Kidney glomerular epithelial cell (primary cell): ENCODE data around the gene MCOLN3.
"Not testable (repeated sequence)": the region's sequence is repeated elsewhere in the genome, so short reads cannot be mapped to it uniquely, and the experiment has no call there.

Experiments used
- DNase-seq: peaks from one replicate; lab custom pipeline; 2025; lab: John Stamatoyannopoulos, UW

MCOLN3 gene

DNA sequence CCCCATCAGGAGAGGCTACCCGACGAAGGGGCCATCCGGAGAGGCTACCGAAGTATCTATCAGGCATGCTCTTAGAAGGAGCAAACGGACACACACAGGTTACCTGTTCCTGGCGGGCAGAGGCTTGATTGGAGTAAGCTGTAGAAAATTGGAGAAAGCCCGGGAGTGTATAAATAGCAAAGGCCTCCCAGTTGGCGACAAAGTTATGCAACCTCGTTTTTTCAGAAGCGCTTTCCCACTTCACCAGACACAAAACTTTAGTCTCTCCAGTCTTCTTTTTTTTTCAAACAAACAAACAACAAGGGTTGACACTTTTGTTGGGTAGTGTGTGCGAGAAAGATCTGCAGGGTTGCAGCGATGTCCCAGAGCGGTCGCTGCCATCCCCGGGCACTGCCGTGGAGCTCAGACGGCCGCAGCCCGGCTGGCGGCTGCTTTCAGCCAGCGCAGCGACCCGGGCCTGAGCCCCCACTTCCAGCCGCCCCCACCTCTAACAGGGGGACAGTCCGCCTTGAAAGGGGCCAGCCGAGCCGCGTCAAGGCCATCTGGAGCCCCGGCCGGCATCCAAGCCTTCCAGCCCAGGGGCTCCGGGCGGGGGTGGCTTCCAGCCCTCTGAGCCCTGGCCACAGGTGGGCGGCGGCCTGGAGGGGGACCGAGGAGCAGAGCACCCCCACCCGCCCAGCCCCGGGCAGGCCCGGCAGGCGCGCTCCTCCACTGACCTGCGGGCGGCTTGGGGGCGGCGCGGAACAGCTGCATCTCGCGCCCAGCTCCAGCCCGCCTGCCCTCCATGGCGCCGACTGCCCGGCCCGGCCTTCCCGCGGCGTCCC is 616 bp downstream of the MCOLN3 start:
- no peak for DNase-seq

DNA sequence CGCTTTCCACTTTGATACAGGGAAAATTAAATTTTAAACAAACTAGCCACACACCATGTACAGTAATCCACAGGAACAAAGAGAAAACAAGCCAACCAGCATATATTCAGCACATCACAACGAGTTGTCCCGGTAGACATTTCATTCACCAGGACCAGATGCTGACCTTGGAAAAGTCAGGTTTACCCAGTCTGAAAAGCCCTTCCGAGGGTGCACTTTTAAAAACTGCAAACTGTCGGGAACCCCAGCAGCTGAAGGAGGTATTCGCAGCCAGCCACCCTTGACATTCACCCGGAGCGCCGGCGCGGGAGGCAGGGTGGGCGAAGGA is 1.2 kb downstream of the MCOLN3 start:
- no peak for DNase-seq

DNA sequence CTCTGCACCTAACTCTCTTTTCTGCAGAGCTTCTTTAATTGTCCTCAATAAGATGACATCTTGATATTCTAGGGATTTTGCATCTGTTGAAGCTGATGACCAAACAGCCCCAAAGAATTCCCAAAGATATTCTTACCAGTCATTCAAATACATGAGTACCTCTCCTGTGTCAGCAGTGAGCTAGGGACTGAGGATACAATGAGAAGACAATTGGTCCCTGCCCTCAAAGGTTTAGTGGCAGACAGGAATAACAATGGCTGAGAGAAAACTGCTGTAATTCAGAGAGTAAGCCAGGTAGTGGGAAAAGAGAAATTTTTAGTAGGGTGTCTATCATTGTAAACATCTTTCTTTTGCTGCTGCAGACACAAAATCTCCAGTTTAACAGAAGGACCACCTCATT is 5.9 kb downstream of the MCOLN3 start:
- no peak for DNase-seq

DNA sequence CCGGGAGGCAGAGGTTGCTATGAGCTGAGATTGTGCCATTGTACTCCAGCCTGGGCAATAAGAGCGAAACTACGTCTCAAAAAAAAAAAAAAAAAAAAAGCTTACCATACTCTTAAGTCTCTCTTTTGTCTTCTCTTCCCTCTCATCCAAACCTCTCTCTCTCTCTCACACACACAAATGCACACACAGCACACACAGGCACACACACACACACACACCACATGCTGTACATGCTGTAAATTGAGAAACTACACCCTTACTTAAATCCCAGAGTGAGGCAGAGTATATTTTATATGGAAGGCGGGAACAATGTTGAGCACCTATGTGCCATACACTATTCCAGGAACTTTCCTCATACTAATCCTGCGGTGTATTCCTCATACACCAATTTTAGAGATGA is 6.5 kb downstream of the MCOLN3 start:
- no peak for DNase-seq

DNA sequence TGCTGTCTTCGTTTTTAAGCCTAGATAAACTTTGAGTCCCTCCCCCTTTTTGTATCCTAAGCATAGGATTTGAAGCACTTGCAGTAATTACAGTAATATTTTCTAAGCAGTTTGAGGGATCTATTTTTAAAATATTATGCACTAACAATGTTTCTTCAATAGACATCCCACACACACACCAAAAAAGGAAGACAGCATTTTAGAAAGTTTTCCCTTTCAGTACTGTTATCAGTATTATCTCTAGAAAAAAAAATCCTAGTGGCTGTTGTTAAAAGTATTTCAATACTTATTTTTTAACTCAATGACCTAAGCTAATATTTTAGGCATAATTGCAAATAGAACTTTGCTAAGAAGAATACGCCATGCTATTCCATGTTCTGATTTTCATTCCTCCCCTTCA is 15.1 kb downstream of the MCOLN3 start:
- DNase-seq = no peak

DNA sequence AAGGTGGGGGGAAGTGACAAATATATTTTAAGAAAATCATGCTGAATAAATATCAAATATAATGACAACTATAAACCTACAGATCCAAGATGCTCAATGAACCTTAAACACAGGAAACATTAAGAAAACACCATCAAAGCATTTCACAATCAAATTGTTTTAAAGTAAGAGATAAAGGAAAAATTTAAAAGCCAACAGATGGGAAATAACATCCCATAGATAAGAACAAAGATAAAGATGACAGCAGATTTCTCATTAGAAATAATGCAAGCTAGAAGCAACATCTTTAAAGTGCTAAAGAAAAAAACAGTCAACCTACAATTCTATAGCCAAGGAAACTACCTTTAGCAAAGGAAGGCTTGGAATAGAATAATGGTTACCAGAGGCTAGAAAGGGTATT is 17.8 kb downstream of the MCOLN3 start:
- no peak for DNase-seq

DNA sequence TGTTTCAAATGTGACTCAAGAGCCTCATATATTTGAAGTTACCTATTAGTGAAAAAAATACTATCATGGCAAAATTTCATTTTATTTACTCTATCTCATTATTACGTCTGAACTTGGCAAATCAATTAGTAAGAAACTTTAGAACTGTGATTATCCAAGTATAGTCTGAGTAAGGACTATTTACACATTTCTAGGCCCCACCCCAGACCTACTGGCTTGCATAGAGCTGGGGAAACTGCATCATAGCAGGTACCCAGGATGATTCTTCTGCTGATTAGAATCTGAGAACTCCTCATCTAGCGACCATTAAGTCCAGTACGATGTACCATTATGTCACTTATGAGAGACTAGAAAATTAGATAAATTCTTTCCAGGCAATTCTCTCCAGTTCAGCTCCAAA is 20.1 kb downstream of the MCOLN3 start:
- no peak for DNase-seq

DNA sequence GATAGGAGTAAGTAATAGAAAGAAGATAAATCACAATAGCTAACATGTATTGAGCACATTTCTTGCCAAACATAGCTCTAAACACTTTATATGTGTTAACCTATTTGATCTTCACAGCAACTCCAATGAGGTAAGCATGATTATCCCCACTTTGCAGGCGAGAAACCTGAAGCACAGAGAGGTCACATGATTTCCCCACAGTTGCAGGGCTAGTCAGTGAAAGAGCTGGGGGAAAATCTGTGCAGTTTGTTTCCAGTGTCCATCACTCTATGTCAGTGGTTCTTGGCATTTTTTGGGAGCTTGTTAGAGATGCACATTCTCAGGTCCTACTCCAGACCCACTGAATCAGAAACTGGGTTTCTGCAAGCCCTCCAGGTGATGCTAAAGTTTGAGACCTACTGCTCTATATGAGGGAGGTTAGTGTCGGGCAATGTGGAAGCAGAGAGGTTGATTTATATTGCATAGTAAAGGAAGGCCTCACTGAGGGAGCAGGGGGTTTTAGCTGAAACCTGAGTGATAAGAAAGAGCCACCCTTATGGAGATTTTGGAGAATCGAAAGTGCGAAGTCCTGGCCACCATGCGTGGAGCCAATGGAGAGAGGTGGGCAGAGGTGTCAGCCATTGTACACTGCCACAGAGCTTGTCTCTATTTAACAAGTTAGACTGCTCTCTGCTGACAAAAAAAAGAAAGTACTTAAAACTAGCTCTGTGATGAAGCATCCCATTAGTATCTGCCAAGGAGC is 20.9 kb downstream of the MCOLN3 start:
- DNase-seq = no peak

DNA sequence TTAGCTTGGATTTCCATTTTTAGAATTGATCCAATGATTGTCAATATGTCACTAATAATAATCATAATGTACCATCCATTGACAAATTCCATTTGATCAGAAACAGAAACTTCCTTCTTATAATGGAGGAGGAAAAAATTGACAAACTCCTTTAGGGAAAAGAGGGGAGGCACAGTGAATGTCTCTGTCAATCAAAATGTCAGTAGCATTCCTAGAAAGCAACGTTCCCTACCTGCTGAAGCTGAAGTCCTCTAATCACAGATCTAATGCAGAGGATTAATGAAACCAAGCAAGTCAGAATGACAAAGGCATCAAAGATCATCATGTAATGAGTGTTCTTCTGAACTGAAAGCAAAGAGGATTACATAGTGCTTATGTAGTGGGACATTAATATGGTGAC is 22.4 kb downstream of the MCOLN3 start:
- DNase-seq = no peak

DNA sequence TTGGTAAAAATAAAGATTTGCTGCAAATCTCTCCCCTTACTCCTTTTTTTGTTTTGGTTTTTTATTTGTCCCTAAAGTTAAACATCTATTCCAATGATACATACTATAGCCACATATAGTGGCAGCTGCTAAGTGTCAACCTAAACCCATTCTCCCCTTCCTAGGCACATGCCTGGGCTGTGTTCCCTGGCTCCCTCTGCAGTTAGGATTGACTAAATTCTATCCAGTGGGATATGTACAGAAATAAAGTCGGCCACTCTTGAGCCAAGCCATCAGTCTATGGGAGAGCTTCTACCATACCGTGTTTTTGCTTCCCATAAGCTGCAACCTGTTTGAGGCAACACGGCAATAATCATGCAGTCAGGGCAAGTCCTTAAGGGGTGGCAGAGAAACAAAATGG is 23.6 kb downstream of the MCOLN3 start:
- DNase-seq = no peak

DNA sequence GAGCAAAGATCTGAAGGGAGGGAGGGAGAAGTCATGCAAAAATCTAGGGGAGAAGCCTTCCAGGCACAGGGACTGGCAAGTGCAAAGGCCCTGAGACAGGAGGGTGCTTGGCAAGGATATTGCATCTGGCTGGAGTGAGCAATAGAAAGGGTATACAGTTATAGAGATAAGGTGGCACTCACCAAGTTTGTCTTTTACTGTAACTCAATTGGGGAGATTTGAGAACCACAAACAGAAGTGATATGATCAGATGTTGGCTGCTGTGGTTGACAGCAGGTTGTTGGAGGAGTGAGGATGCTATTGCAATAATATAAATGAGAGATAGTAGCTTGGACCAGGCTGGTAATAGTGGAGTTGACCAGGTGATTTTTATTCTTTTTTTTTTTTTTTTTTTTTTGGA is 25.6 kb downstream of the MCOLN3 start:
- no peak for DNase-seq

DNA sequence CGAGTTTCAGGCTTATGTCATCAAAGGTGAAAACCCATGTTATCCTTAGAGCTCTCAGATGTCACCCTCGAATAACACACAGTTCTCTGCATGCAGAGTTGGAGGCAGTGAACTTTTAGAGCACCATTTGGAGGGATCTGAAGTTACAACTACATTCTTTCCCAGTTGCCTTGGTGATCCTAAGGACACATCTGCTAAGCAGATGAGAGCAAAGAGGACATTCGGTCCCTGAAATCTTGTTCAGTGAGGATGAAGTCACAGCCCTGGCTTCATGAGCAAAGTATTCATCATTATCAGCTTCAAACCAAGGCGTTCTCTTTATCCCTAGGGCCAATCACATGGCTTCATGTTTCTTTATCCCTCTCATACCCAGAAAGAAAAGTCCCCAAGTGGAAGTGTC is 28.3 kb downstream of the MCOLN3 start:
- DNase-seq = no peak

DNA sequence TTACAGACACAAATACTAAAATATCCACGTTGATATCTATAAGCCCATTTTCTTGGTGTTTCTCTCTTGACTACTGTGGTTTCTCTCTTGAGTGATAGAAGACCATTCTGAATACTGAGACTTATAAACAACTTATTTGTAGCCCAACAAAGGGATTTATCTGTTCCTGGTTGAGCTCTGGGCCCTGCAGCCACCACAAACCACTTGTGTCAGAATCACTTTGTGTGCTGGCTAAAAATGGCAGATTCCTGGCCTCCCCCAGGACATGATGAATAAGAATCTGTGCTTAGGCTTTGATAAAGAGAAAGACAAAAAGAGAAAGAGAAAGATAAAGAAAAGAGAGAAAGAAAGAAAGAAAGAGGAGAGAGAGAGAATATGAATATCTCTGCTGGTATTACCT is 32.5 kb downstream of the MCOLN3 start:
- no peak for DNase-seq

DNA sequence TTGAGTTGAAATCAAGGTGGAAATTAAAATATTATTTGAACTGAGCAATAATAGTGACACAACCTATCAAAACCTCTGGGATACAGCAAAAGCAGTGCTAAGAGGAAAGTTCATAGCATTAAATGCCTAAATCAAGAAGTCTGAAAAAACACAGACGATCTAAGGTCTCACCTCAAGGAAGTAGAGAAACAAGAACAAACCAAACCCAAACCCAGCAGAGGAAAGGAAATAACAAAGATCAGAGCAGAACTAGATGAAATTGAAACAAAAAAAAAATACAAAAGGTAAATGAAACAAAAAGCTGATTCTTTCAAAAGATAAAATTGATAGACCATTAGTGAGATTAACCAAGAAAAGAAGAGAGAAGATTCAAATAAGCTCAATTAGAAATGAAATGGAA is 42.7 kb downstream of the MCOLN3 start:
- DNase-seq = not testable (repeated sequence)

DNA sequence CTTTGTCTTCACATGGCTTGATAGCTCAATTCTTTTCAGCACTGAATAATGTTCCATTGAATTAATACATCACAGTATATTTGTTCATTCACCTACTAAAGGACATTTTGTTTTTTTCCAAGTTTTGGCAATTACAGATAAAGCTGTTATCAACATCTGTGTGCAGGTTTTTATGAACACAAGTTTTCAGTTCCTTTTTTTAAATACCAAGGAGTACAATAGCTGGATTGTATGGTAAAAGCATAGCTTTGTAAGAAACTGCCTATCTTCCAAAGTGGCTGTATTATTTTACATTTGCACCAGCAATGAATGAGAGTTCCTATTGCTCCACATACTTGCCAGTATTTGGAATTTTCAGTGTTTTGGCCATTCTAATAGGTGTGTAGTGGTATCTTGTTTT is 46.6 kb downstream of the MCOLN3 start:
- DNase-seq = no peak

DNA sequence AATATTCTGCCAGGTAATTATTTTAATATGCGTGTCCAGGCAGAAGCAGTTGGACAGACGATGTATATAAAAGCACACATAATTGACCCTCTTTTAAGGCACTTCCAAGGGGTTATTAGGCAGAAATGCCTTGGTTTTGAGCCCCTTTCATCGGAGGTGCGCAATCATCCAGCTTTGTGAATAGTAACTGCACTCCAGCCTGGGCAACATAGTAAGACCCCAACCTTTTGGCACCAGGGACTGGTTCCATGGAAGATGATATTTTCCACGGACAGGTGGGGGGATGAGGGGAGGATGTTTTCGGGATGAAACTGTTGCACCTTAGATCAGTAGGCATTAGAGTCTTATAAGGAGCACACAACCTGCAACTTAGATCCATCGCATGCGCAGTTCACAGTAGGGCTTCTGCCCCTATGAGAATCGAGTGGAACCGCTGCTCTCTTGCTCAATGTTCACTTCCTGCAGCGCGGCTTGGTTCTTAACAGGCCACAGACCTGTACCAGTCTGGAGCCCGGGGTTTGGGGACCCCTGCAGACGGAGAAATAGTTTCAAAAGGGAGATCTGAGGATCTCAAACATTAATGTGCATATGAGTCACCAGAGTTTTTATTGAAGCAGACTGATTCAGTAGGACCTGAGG is 49.5 kb downstream of the MCOLN3 start:
- no peak for DNase-seq

DNA sequence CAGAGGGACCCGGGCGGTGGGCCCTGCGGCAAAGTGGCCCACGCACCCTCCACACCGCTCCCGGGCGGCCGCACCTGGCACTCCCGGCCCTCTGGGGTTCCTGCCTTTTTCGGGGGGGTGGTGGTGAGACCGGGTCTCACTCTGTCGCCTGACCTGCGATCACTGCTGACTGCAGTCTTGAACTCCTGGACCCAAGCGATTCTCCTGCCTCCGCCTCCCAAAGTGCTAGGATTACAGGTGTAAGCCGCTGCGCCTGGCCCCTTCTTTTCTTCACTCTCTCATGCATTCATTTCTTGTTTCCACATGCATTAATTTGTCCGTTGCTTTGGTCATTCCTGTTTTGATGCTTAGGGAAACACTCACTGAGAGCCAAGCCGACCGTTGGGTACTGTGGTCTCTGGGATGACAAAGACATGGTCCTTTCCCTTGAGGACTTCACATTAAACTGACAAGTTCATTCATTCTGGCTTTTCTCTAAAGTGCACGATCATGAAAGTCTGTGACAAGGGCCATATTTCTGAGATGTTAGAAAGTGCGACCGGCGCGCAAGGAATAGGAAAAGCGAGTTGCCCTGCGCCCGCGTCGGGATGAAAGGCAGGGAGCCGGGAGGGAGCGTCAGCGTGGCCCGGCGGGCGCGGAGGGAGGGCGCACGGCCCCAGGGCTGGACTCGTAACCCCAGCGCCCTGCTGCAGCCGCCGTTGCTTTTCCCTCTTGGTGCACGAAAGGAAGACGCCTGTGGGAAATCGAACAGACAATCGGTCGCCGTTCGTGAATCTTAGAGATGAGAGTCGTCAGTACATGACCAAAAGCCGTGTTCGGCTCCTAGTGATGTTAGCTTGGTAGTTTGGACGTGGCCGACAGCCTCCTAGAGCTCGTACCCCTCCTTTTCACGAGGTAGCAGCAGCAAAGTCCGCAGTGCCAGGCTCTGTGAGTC is 50.4 kb downstream of the MCOLN3 start:
- no peak for DNase-seq

DNA sequence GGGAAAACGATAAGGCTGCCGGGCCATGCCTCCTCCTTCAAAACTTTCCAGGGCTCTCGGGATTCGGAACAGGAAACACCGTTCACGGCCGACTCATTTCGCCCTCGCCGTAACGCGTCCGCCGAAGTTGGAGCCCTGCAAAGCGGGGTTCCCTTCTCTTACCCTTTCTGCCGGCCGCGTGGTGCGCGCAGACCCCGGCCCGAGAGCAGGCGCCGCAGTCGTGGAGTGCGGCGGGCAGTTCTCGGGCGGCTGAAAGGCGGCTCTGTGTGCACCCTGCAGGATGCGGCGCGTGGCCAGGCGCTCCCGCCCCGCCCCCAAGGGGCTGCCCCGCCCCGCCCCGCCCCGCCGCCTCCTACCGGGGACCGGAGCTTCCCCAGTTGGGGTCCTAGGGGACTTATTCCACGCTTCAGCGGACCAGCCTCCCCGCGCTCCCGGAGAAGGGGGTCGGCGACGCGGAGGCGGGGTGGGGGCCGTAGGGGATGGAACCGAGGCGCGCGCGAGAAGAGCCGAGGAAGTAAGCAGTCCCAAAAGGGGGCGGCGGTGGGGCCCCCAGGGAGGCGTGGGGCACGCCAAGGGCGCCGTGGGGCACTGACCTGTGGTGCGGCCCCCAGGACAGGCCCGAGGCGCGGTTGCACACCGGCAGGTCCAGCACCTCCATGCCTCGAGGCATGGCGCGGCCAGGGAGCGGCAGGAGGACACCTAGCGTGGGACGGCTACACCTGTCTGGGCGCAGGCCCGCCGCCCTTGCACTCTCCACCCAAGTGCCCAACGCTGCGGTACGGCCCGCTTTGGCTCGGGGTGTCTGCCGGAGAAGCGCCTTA is 51.2 kb downstream of the MCOLN3 start, which contains the start of gene MCOLN2:
Gene MCOLN2 (minus strand): TSS at position 268 of the 821 bp plus-strand sequence. CDS start 241 bp downstream, at position 27.
- DNase-seq = no peak

DNA sequence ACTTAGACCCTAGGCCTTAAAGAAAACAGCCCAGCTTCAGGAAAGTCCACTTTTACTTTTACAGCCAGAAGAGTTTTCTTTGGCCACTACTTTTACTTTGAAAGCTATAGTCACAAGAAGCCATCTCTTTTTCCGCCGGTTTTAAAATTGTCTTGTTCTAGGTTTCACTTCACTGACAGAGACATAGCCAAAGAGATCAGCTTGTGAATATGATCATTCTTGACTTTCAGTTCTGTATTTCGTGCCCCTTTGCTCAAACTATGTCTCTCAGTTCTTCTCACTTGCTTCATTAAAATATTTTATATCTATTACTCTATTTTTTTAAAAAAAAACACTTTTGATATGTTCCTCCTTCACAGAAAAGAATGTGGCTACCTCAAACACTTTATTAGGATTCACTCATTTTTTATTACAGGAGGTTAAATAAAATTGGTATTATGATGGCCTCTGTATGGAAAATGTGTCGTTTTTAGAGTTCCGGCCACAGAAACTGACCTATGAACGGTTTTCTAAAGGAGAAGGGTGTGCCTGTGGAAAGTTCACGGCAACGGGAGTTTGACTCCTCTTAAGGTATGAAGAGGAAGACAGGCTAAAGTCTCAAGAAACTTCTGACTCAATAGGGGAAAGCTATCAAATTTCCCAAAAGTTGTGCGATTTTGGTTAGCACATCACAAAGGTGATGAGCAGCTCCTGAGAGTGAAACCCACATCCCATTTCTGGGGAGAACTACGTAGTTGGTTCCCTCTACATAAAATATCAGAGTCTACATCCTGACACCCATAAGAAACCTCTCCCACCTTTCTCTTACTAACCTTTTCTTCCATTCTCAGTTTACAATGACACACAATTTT is 52.6 kb downstream of the MCOLN3 start:
- DNase-seq = no peak
